ENCODE data around the gene CYFIP2.

- no peak for TF ChIP-seq CTCF (IDR thresholded peaks at IDR 0.05; ENCODE audit: insufficient read depth, low read length)
- no peak for TF ChIP-seq REST (IDR thresholded peaks at IDR 0.05; ENCODE audit: insufficient replicate concordance, low read depth)
Measured at GRCh38 chr5:157301066-157301465, 35.1 kb downstream of the CYFIP2 start.

Measured in HL-60 (cell line).